SK-N-SH treated with all-trans-retinoic acid at 6 μM for 48 hours (cell line): Measurements from ENCODE around the gene KRTAP1-5.

Source experiments
- ARNTL ChIP-seq: fragments of 450-650 bp; formaldehyde crosslinking; IDR thresholded peaks from 2 replicates; pipeline ENCODE4 v1.5.0; 2020; ENCODE audit warnings: low read depth, mild to moderate bottlenecking, moderate library complexity, borderline replicate concordance
- BACH2 ChIP-seq: fragments of 250-450 bp; sonication (Bioruptor Pico); IDR thresholded peaks from 2 replicates; pipeline ENCODE4 v1.9.0; 2021; ENCODE audit warnings: mild to moderate bottlenecking, borderline replicate concordance
- ESRRG ChIP-seq: fragments of 250-450 bp; sonication (Bioruptor Pico); IDR thresholded peaks from 2 replicates; pipeline ENCODE4 v1.6.1; 2021; ENCODE audit warnings: mild to moderate bottlenecking
- GLIS3 ChIP-seq: fragments of 250-450 bp; sonication (Bioruptor Pico); IDR thresholded peaks from 2 replicates; pipeline ENCODE4 v1.5.0; 2020; ENCODE audit warnings: mild to moderate bottlenecking, moderate library complexity
- PPARA ChIP-seq: fragments of 250-450 bp; sonication (Bioruptor Pico); IDR thresholded peaks from 2 replicates; pipeline ENCODE4 v1.5.0; 2020; ENCODE audit warnings: mild to moderate bottlenecking, borderline replicate concordance
- RARB ChIP-seq: fragments of 250-450 bp; sonication (Bioruptor Pico); IDR thresholded peaks from 2 replicates; pipeline ENCODE4 v1.8.0; 2021; ENCODE audit warnings: mild to moderate bottlenecking, moderate library complexity
- SNAI2 ChIP-seq: fragments of 250-450 bp; sonication (Bioruptor Pico); IDR thresholded peaks from 2 replicates; pipeline ENCODE4 v1.5.0; 2020; ENCODE audit warnings: mild to moderate bottlenecking, moderate library complexity
- TF ChIP-seq, protein P1 (sequence below): fragments of 250-450 bp; sonication (Bioruptor Pico); IDR thresholded peaks from 2 replicates; pipeline ENCODE4 v1.5.1; 2020; ENCODE audit warnings: low read depth, mild to moderate bottlenecking, moderate library complexity
- TF ChIP-seq, protein P2 (sequence below): fragments of 250-450 bp; sonication (Bioruptor Pico); IDR thresholded peaks from 2 replicates; pipeline ENCODE4 v1.8.0; 2021; ENCODE audit warnings: low read depth, mild to moderate bottlenecking, moderate library complexity, borderline replicate concordance
- TF ChIP-seq, protein P3 (sequence below): fragments of 250-450 bp; sonication (Bioruptor Pico); IDR thresholded peaks from 2 replicates; pipeline ENCODE4 v1.8.0; 2020; ENCODE audit warnings: mild to moderate bottlenecking, moderate library complexity, borderline replicate concordance
- TF ChIP-seq, protein P4 (sequence below): fragments of 250-450 bp; sonication (Bioruptor Pico); IDR thresholded peaks from 2 replicates; pipeline ENCODE4 v1.5.0; 2020; ENCODE audit warnings: mild to moderate bottlenecking, moderate library complexity

DNA sequence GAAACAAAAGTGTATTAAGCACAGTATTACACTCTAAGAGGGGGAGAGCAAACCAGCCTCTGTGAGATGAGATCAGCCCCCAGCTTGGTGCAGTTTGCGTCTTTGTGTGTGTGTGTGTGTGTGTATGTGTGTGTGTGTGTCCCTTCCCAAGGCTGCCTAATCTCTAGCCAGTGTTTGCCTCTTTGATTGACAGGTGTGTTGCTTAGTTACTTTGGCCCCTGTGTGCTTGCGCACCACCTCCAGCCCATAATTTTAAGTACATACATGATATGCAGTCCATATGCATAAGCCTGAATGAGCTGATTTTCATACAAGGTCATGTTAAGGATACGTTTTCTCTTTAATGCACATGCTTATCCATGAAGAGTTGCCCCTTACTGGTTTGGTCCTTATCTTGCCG, 25.2 kb downstream of the KRTAP1-5 start:
- TF ChIP-seq RARB (no peak), ARNTL (CRISPR knock-in tag) (no peak), BACH2 (CRISPR knock-in tag) (no peak), GLIS3 (CRISPR knock-in tag) (no peak), PPARA (CRISPR knock-in tag) (no peak), ESRRG (CRISPR knock-in tag) (no peak), SNAI2 (CRISPR knock-in tag) (no peak)
- TF ChIP-seq, protein P1, sequence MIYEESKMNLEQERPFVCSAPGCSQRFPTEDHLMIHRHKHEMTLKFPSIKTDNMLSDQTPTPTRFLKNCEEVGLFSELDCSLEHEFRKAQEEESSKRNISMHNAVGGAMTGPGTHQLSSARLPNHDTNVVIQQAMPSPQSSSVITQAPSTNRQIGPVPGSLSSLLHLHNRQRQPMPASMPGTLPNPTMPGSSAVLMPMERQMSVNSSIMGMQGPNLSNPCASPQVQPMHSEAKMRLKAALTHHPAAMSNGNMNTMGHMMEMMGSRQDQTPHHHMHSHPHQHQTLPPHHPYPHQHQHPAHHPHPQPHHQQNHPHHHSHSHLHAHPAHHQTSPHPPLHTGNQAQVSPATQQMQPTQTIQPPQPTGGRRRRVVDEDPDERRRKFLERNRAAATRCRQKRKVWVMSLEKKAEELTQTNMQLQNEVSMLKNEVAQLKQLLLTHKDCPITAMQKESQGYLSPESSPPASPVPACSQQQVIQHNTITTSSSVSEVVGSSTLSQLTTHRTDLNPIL (CRISPR knock-in tag): no peak
- TF ChIP-seq, protein P2, sequence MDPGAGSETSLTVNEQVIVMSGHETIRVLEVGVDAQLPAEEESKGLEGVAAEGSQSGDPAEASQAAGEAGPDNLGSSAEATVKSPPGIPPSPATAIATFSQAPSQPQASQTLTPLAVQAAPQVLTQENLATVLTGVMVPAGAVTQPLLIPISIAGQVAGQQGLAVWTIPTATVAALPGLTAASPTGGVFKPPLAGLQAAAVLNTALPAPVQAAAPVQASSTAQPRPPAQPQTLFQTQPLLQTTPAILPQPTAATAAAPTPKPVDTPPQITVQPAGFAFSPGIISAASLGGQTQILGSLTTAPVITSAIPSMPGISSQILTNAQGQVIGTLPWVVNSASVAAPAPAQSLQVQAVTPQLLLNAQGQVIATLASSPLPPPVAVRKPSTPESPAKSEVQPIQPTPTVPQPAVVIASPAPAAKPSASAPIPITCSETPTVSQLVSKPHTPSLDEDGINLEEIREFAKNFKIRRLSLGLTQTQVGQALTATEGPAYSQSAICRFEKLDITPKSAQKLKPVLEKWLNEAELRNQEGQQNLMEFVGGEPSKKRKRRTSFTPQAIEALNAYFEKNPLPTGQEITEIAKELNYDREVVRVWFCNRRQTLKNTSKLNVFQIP (CRISPR knock-in tag): no peak
- TF ChIP-seq, protein P3, sequence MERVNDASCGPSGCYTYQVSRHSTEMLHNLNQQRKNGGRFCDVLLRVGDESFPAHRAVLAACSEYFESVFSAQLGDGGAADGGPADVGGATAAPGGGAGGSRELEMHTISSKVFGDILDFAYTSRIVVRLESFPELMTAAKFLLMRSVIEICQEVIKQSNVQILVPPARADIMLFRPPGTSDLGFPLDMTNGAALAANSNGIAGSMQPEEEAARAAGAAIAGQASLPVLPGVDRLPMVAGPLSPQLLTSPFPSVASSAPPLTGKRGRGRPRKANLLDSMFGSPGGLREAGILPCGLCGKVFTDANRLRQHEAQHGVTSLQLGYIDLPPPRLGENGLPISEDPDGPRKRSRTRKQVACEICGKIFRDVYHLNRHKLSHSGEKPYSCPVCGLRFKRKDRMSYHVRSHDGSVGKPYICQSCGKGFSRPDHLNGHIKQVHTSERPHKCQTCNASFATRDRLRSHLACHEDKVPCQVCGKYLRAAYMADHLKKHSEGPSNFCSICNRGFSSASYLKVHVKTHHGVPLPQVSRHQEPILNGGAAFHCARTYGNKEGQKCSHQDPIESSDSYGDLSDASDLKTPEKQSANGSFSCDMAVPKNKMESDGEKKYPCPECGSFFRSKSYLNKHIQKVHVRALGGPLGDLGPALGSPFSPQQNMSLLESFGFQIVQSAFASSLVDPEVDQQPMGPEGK: no peak
- TF ChIP-seq, protein P4, sequence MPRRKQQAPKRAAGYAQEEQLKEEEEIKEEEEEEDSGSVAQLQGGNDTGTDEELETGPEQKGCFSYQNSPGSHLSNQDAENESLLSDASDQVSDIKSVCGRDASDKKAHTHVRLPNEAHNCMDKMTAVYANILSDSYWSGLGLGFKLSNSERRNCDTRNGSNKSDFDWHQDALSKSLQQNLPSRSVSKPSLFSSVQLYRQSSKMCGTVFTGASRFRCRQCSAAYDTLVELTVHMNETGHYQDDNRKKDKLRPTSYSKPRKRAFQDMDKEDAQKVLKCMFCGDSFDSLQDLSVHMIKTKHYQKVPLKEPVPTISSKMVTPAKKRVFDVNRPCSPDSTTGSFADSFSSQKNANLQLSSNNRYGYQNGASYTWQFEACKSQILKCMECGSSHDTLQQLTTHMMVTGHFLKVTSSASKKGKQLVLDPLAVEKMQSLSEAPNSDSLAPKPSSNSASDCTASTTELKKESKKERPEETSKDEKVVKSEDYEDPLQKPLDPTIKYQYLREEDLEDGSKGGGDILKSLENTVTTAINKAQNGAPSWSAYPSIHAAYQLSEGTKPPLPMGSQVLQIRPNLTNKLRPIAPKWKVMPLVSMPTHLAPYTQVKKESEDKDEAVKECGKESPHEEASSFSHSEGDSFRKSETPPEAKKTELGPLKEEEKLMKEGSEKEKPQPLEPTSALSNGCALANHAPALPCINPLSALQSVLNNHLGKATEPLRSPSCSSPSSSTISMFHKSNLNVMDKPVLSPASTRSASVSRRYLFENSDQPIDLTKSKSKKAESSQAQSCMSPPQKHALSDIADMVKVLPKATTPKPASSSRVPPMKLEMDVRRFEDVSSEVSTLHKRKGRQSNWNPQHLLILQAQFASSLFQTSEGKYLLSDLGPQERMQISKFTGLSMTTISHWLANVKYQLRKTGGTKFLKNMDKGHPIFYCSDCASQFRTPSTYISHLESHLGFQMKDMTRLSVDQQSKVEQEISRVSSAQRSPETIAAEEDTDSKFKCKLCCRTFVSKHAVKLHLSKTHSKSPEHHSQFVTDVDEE: no peak
